HuH-7.5 (cell line): Measurements from ENCODE around the gene ZGPAT.

ENCODE experiments used
- DNase-seq: peaks from one replicate; pipeline ENCODE4 v3.0.0; 2011; ENCODE audit warnings: low spot score

Gene ZGPAT

GRCh38 chr20:63734946-63735858 is 27.4 kb downstream of the ZGPAT start:
- DNase-seq = no peak

GRCh38 chr20:63735859-63736718 is 28.2 kb downstream of the ZGPAT start, which contains the start of gene LIME1:
Gene LIME1, plus strand, starts transcription at chr20:63736664. Its CDS starts 886 bp downstream, at chr20:63737550.
- peak; percentile 24 for DNase-seq

- DNase-seq = peak; percentile 29
Measured at GRCh38 chr20:63736893-63737694, 29.3 kb downstream of the ZGPAT start.

DNA sequence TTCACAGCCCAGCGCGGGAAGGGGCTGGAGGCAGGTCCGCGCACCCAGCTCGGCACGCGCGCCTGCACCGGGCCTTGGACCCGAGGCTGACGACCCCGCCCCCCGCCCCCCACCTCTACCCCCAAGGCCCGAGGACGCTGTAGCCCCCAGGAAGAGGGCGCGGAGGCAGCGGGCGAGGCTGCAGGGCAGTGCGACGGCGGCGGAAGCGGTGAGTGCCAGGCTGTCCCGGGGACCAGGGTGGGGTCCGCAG is 29.8 kb downstream of the ZGPAT start:
- DNase-seq = no peak

DNA sequence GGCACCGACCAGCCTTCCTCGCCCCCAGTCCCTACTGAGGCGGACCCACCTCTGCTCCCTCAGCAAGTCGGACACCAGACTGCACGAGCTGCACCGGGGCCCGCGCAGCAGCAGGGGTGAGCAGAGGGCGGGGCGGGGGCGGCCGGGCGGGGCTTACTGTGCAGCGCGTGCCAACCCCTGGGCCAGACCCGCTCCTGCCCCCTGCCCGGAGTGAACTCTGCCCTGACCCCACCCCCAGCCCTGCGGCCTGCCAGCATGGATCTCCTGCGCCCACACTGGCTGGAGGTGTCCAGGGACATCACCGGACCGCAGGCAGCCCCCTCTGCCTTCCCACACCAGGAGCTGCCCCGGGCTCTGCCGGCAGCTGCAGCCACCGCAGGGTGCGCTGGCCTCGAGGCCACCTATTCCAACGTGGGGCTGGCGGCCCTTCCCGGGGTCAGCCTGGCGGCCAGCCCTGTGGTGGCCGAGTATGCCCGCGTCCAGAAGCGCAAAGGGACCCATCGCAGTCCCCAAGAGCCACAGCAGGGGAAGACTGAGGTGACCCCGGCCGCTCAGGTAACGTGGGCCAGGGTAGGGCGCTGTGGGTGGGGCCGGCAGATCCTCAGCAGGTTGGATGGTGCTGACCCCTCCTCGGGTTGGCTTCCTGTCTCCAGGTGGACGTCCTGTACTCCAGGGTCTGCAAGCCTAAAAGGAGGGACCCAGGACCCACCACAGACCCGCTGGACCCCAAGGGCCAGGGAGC is 30.3 kb downstream of the ZGPAT start:
- peak; percentile 25 for DNase-seq

DNA sequence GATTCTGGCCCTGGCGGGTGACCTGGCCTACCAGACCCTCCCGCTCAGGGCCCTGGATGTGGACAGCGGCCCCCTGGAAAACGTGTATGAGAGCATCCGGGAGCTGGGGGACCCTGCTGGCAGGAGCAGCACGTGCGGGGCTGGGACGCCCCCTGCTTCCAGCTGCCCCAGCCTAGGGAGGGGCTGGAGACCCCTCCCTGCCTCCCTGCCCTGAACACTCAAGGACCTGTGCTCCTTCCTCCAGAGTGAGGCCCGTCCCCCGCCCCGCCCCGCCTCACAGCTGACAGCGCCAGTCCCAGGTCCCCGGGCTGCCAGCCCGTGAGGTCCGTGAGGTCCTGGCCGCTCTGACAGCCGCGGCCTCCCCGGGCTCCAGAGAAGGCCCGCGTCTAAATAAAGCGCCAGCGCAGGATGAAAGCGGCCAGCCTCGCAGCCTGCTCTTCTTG is 30.9 kb downstream of the ZGPAT start:
- peak; percentile 86 for DNase-seq

GRCh38 chr20:63739130-63740069 is 31.6 kb downstream of the ZGPAT start, which contains the start of gene SLC2A4RG:
Gene SLC2A4RG, plus strand, starts transcription at chr20:63739776. Its CDS starts 137 bp downstream, at chr20:63739913.
- peak; percentile 99 for DNase-seq

DNA sequence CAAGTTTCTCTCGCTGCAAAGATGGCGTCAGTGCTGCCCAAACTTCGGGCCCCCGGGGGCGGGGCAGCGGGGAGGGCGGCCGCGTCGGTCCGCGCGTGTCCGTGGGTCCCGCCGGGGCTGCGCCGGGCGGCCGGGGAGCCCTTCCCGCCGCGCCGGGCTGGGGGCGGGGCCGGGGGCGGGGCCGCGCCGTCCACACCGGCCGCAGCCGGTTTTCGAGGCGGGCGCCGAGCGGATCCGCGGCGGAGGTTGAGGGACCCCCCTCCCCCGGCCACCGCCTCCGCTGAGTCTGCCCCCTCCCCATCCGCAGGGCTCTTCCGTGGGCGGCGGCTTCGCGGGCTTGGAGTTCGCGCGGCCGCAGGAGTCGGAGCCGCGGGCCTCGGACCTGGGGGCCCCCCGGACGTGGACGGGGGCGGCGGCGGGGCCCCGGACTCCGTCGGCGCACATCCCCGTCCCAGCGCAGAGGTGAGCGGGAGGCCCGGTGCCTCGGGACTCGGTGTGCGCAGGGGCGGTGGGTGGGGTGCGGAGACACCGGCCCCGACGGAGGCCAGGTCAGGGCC is 32.3 kb downstream of the ZGPAT start:
- peak; percentile 77 for DNase-seq

DNA sequence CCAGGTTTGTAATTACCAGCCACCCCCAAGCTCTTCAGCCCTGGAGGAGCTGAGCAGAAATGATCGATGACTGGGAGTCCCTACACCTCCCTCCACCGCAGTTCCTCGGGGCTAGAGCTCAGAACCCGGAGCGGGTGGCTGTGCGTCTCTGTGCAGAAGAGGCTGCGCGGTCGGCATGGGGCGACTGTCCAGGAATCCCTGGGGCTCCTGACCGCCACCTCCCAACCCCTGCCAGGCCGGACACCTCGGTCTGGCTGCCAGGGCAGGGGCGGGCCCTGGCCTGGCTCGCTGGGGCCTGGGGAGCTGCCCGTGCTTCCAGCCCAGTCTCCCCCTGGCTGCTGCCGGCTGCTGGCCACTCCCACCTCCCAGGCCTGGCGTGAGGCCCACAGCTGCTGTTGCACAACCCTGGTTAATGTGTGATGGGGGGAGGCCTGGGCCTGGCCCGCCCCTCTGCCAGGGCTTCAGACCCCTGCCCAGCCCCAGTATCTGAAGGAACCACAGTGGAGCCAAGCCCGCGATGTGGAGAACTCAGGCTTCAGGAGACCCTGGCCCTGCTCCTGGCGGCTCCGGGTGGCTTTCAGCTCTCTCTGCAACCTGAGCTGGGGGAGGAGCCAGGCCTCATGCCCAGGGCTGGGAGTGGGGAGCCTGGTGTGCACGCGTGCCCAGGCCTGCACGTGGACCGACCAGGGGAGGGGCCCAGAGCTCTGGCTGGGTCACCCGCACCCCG is 33.0 kb downstream of the ZGPAT start:
- DNase-seq = peak; percentile 100

GRCh38 chr20:63741354-63741675 is 33.5 kb downstream of the ZGPAT start:
- peak; percentile 64 for DNase-seq

GRCh38 chr20:63741676-63742380 is 34.0 kb downstream of the ZGPAT start:
- DNase-seq = peak; percentile 25

- peak; percentile 22 for DNase-seq
Measured at GRCh38 chr20:63742381-63743024, 34.7 kb downstream of the ZGPAT start.

- DNase-seq = no peak
Measured at GRCh38 chr20:63743210-63743970, 35.6 kb downstream of the ZGPAT start.

- peak; percentile 16 for DNase-seq
Measured at GRCh38 chr20:63744158-63744557, 36.3 kb downstream of the ZGPAT start.

- peak; percentile 23 for DNase-seq
Measured at GRCh38 chr20:63744574-63745423, 37.0 kb downstream of the ZGPAT start.

- DNase-seq = peak; percentile 28
Measured at GRCh38 chr20:63745424-63745805, 37.6 kb downstream of the ZGPAT start.
